ENCODE measurements around the gene CALM3. TPM values are rescaled to one million over a fixed set of nuclear protein-coding genes. Genes with fewer than 3 reads are reported as not detected.
"Not testable (repeated sequence)": the region's sequence is repeated elsewhere in the genome, so short reads cannot be mapped to it uniquely, and the experiment has no call there.

CALM3 gene
- total RNA-seq, 1 experiment from 2014 or later: 103 TPM

- Histone ChIP-seq H3K4me3 (ENCODE audit: low read length) (no peak overlapping the region), H4K20me1 (ENCODE audit: insufficient read depth, low read depth, low read length) (no peaks in the 10 kb centered on the region), H3K79me2 (ENCODE audit: low read length) (no peaks in the 10 kb centered on the region), H3K9me3 (ENCODE audit: low read length) (no peaks in the 10 kb centered on the region), H3K4me2 (ENCODE audit: low read depth, low read length, poor library complexity, severe bottlenecking) (no peak overlapping the region), H3K9me2 (replicated peaks; ENCODE audit: insufficient read depth, low read length) (no peaks in the 10 kb centered on the region), H2AFZ (ENCODE audit: low read length) (no peak overlapping the region), H3K9ac (ENCODE audit: low read length) (no peak overlapping the region), H3K4me1 (ENCODE audit: low read length) (peaks cover 10% of the 10 kb centered on the region), H3K27me3 (ENCODE audit: low read length) (no peaks in the 10 kb centered on the region), H3K27ac (ENCODE audit: low read length) (no peak overlapping the region), H3K36me3 (ENCODE audit: insufficient read depth, low read length) (no peaks in the 10 kb centered on the region)
- DNase-seq: no peak
These were observed 20.3 kb downstream of the CALM3 start for GRCh38 chr19:46621191-46622117.

DNA sequence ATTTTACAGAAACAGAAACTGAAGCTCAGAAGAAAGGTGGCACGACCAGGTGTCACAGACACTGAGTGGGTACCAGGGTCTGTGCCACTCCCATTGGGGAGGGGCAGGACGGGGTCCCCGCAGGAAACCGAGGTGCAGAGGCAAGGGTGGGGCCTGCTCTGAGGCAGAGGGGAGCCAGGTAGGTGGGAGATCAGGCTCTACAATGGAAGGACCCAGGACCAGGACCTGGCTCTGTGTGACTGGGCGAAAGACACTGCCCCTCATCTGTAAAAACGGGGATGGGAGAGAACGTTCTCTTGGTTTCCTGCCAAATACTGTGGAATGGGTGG, 21.0 kb downstream of the CALM3 start:
- Histone ChIP-seq H3K4me2 (ENCODE audit: low read depth, low read length, poor library complexity, severe bottlenecking) (no peak overlapping the region), H3K4me3 (ENCODE audit: low read length) (no peak overlapping the region)

GRCh38 chr19:46623915-46624502, 22.9 kb downstream of the CALM3 start:
- Histone ChIP-seq H3K36me3 (ENCODE audit: insufficient read depth, low read length) (no peaks in the 10 kb centered on the region), H3K4me1 (ENCODE audit: low read length) (peaks cover 3% of the 10 kb centered on the region; the same call in 1 of the 2 replicates), H3K79me2 (ENCODE audit: low read length) (no peaks in the 10 kb centered on the region), H3K27ac (ENCODE audit: low read length) (no peak overlapping the region), H3K9me3 (ENCODE audit: low read length) (no peaks in the 10 kb centered on the region), H3K9me2 (replicated peaks; ENCODE audit: insufficient read depth, low read length) (no peaks in the 10 kb centered on the region), H3K4me3 (ENCODE audit: low read length) (no peak overlapping the region), H3K27me3 (ENCODE audit: low read length) (no peaks in the 10 kb centered on the region), H3K4me2 (ENCODE audit: low read depth, low read length, poor library complexity, severe bottlenecking) (no peak overlapping the region), H2AFZ (ENCODE audit: low read length) (no peak overlapping the region), H4K20me1 (ENCODE audit: insufficient read depth, low read depth, low read length) (no peaks in the 10 kb centered on the region), H3K9ac (ENCODE audit: low read length) (no peak overlapping the region)
- no peak for DNase-seq

More for the DNA sequence above, 21.0 kb downstream of the CALM3 start:
- no peaks in the 10 kb centered on the region for H3K27me3 ChIP-seq (ENCODE audit: low read length)
- no peak overlapping the region for H3K27ac ChIP-seq (ENCODE audit: low read length)
- H3K4me1 ChIP-seq (ENCODE audit: low read length): peaks cover 5% of the 10 kb centered on the region
- H2AFZ ChIP-seq (ENCODE audit: low read length): no peak overlapping the region
- no peaks in the 10 kb centered on the region for H4K20me1 ChIP-seq (ENCODE audit: insufficient read depth, low read depth, low read length)
- H3K36me3 ChIP-seq (ENCODE audit: insufficient read depth, low read length): no peaks in the 10 kb centered on the region
- DNase-seq: no peak
- no peak overlapping the region for H3K9ac ChIP-seq (ENCODE audit: low read length)
- H3K9me3 ChIP-seq (ENCODE audit: low read length): no peaks in the 10 kb centered on the region
- no peaks in the 10 kb centered on the region for H3K9me2 ChIP-seq (replicated peaks; ENCODE audit: insufficient read depth, low read length)
- no peaks in the 10 kb centered on the region for H3K79me2 ChIP-seq (ENCODE audit: low read length)

DNA sequence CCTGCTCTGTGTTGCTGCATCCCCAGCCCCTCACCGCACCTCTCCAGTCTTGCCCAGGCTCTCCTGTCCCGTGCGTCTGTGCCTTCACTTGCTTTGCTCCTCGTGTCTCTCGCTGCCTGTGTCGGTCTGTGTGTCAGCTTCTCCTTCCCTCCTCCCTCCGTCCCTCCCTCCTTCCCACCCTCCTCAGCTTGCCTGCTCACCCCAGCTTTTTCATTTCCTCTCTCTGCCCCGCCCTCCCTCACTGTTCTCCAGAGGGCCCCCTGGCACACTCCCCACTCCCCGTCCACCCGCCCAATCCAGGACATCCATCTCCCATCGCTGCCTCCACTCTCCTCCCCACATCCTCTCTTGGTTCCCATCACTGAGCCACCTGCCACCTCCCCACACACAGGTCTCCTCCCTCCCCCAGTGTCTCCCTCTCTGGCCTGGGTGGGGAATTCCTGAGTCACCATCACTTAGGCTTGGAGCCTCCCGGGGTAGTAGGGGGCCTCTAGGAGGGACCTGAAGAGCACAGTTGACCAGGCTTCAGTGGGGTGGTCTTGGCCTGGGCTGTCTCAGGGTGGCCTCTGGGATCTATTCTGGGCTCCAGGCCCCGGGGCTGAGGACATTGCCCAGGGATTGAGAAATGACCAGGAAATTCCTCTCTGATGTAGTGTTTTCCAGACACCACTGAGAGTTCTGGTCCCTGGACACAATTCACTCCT, 24.0 kb downstream of the CALM3 start, which contains the start of gene PTGIR:
PTGIR (minus strand) TSS at position 132 of the 704 bp plus-strand sequence. CDS start 864 bp downstream, outside the sequence.
- DNase-seq: no peak
- H2AFZ ChIP-seq (ENCODE audit: low read length): no peak within 1 kb of the TSS

GRCh38 chr19:46625731-46626130, 24.6 kb downstream of the CALM3 start:
- H3K36me3 ChIP-seq (ENCODE audit: insufficient read depth, low read length): no peaks in the 10 kb centered on the region
- no peak for DNase-seq
- no peak overlapping the region for H3K27ac ChIP-seq (ENCODE audit: low read length)
- H3K9me2 ChIP-seq (replicated peaks; ENCODE audit: insufficient read depth, low read length): no peaks in the 10 kb centered on the region
- H3K4me1 ChIP-seq (ENCODE audit: low read length): no peaks in the 10 kb centered on the region
- no peak overlapping the region for H3K4me2 ChIP-seq (ENCODE audit: low read depth, low read length, poor library complexity, severe bottlenecking)
- H2AFZ ChIP-seq (ENCODE audit: low read length): no peak overlapping the region
- H4K20me1 ChIP-seq (ENCODE audit: insufficient read depth, low read depth, low read length): no peaks in the 10 kb centered on the region
- H3K27me3 ChIP-seq (ENCODE audit: low read length): no peaks in the 10 kb centered on the region
- H3K4me3 ChIP-seq (ENCODE audit: low read length): no peak overlapping the region
- no peak overlapping the region for H3K9ac ChIP-seq (ENCODE audit: low read length)
- no peaks in the 10 kb centered on the region for H3K9me3 ChIP-seq (ENCODE audit: low read length)
- H3K79me2 ChIP-seq (ENCODE audit: low read length): no peaks in the 10 kb centered on the region

More for the DNA sequence above, 24.0 kb downstream of the CALM3 start, which contains the start of gene PTGIR:
- Histone ChIP-seq H3K9ac (ENCODE audit: low read length) (no peak within 1 kb of the TSS), H3K4me3 (ENCODE audit: low read length) (no peak within 1 kb of the TSS), H3K4me2 (ENCODE audit: low read depth, low read length, poor library complexity, severe bottlenecking) (no peak within 1 kb of the TSS), H3K79me2 (ENCODE audit: low read length) (no peaks in the 10 kb centered on the region), H3K4me1 (ENCODE audit: low read length) (no peaks in the 10 kb centered on the region), H3K27ac (ENCODE audit: low read length) (no peak within 1 kb of the TSS), H3K36me3 (ENCODE audit: insufficient read depth, low read length) (no peaks in the 10 kb centered on the region), H3K9me2 (replicated peaks; ENCODE audit: insufficient read depth, low read length) (no peaks in the 10 kb centered on the region), H3K9me3 (ENCODE audit: low read length) (no peaks in the 10 kb centered on the region), H4K20me1 (ENCODE audit: insufficient read depth, low read depth, low read length) (no peaks in the 10 kb centered on the region), H3K27me3 (ENCODE audit: low read length) (no peaks in the 10 kb centered on the region)

- no peak overlapping the region for H3K9ac ChIP-seq (ENCODE audit: low read length)
- no peaks in the 10 kb centered on the region for H3K9me2 ChIP-seq (replicated peaks; ENCODE audit: insufficient read depth, low read length)
- H3K27me3 ChIP-seq (ENCODE audit: low read length): no peaks in the 10 kb centered on the region
- no peaks in the 10 kb centered on the region for H3K4me1 ChIP-seq (ENCODE audit: low read length)
- no peak overlapping the region for H3K27ac ChIP-seq (ENCODE audit: low read length)
- H3K4me2 ChIP-seq (ENCODE audit: low read depth, low read length, poor library complexity, severe bottlenecking): no peak overlapping the region
- no peak overlapping the region for H3K4me3 ChIP-seq (ENCODE audit: low read length)
- no peaks in the 10 kb centered on the region for H3K36me3 ChIP-seq (ENCODE audit: insufficient read depth, low read length)
- no peak for DNase-seq
- H2AFZ ChIP-seq (ENCODE audit: low read length): no peak overlapping the region
- H4K20me1 ChIP-seq (ENCODE audit: insufficient read depth, low read depth, low read length): no peaks in the 10 kb centered on the region
- H3K9me3 ChIP-seq (ENCODE audit: low read length): no peaks in the 10 kb centered on the region
- H3K79me2 ChIP-seq (ENCODE audit: low read length): no peaks in the 10 kb centered on the region
These were observed 25.3 kb downstream of the CALM3 start for GRCh38 chr19:46626446-46626845.

GRCh38 chr19:46628970-46629369, 27.8 kb downstream of the CALM3 start:
- not testable (repeated sequence) for H3K9me2 ChIP-seq (replicated peaks; ENCODE audit: insufficient read depth, low read length); H4K20me1 ChIP-seq (ENCODE audit: insufficient read depth, low read depth, low read length); H2AFZ ChIP-seq (ENCODE audit: low read length); H3K4me1 ChIP-seq (ENCODE audit: low read length); H3K79me2 ChIP-seq (ENCODE audit: low read length); H3K27ac ChIP-seq (ENCODE audit: low read length); H3K9me3 ChIP-seq (ENCODE audit: low read length); H3K27me3 ChIP-seq (ENCODE audit: low read length); H3K9ac ChIP-seq (ENCODE audit: low read length); H3K4me3 ChIP-seq (ENCODE audit: low read length); H3K4me2 ChIP-seq (ENCODE audit: low read depth, low read length, poor library complexity, severe bottlenecking); H3K36me3 ChIP-seq (ENCODE audit: insufficient read depth, low read length); DNase-seq

- H3K79me2 ChIP-seq (ENCODE audit: low read length): no peaks in the 10 kb centered on the region
- DNase-seq: no peak
- H3K9ac ChIP-seq (ENCODE audit: low read length): no peak overlapping the region
- H4K20me1 ChIP-seq (ENCODE audit: insufficient read depth, low read depth, low read length): no peaks in the 10 kb centered on the region
- no peak overlapping the region for H2AFZ ChIP-seq (ENCODE audit: low read length)
- H3K4me1 ChIP-seq (ENCODE audit: low read length): peaks cover 12% of the 10 kb centered on the region
- no peaks in the 10 kb centered on the region for H3K9me3 ChIP-seq (ENCODE audit: low read length)
- no peak overlapping the region for H3K27ac ChIP-seq (ENCODE audit: low read length)
- no peaks in the 10 kb centered on the region for H3K36me3 ChIP-seq (ENCODE audit: insufficient read depth, low read length)
- no peak overlapping the region for H3K4me3 ChIP-seq (ENCODE audit: low read length)
- H3K27me3 ChIP-seq (ENCODE audit: low read length): no peaks in the 10 kb centered on the region
- H3K4me2 ChIP-seq (ENCODE audit: low read depth, low read length, poor library complexity, severe bottlenecking): no peak overlapping the region
- H3K9me2 ChIP-seq (replicated peaks; ENCODE audit: insufficient read depth, low read length): no peaks in the 10 kb centered on the region
These were observed 28.5 kb downstream of the CALM3 start for GRCh38 chr19:46629546-46630025.

Measured in Karpas-422 (cell line).